GM12878 (cell line): ENCODE data around the gene CLBA1. TPM values are rescaled to one million over a fixed set of nuclear protein-coding genes. Genes with fewer than 3 reads are reported as not detected.
A peak's percentile ranks its signal among the peaks of the same experiment; 100 is the strongest.

Source experiments
- BHLHE40 ChIP-seq, 2 experiments: fragments of 450-650 bp in 1 of 2; IDR thresholded peaks; 2 replicates each; pipeline ENCODE4 v1.6.1; 2011 to 2017; ENCODE audit warnings: low read depth in 2 of 2, borderline replicate concordance in 1 of 2, improper control_type of control experiment in 1 of 2, low read length in 1 of 2, mild to moderate bottlenecking in 1 of 2
- CREB1 ChIP-seq: IDR thresholded peaks from 2 replicates; pipeline ENCODE4 v1.6.1; 2012; ENCODE audit warnings: low read depth, mild to moderate bottlenecking, inconsistent platforms
- CREM ChIP-seq: IDR thresholded peaks from 2 replicates; pipeline ENCODE4 v1.6.1; 2014; ENCODE audit warnings: antibody characterized with exemption, low read depth
- IKZF1 ChIP-seq: fragments of 450-650 bp; conservative IDR thresholded peaks from 2 replicates; pipeline ENCODE4 v1.6.1; 2017; ENCODE audit warnings: antibody characterized with exemption, mild to moderate bottlenecking
- LARP7 ChIP-seq: fragments of 450-650 bp; IDR thresholded peaks from 2 replicates; pipeline ENCODE4 v1.6.1; 2017; ENCODE audit warnings: mild to moderate bottlenecking
- MXI1 ChIP-seq: fragments of 150-350 bp; IDR thresholded peaks from 2 replicates; pipeline ENCODE4 v1.6.1; 2011; ENCODE audit warnings: low read depth, mild to moderate bottlenecking, inconsistent platforms, low read length, improper control_type of control experiment
- NFYB ChIP-seq: IDR thresholded peaks from 2 replicates; pipeline ENCODE4 v1.6.1; 2011; ENCODE audit warnings: low read depth, mild to moderate bottlenecking, low read length, improper control_type of control experiment, moderate library complexity; ENCODE audit not compliant: insufficient read depth
- NR2C1 ChIP-seq: fragments of 450-650 bp; IDR thresholded peaks from 2 replicates; pipeline ENCODE4 v1.6.1; 2017; ENCODE audit warnings: antibody characterized with exemption, mild to moderate bottlenecking, moderate library complexity
- NR2F1 ChIP-seq: fragments of 450-650 bp; conservative IDR thresholded peaks from 2 replicates; pipeline ENCODE4 v1.6.1; 2017; ENCODE audit warnings: mild to moderate bottlenecking
- POLR2A ChIP-seq: IDR thresholded peaks from 2 replicates; pipeline ENCODE4 v1.6.1; 2011; ENCODE audit warnings: low read depth, mild to moderate bottlenecking, low read length
- SP1 ChIP-seq: IDR thresholded peaks from one replicate; pipeline ENCODE4 v1.6.1; 2011; ENCODE audit warnings: low read depth, low read length
- TARDBP ChIP-seq: IDR thresholded peaks from 2 replicates; pipeline ENCODE4 v1.6.1; 2016; ENCODE audit warnings: borderline replicate concordance
- YY1 ChIP-seq: IDR thresholded peaks from 2 replicates; pipeline ENCODE4 v1.6.1; 2011; ENCODE audit warnings: low read depth, mild to moderate bottlenecking, low read length
- polyA plus RNA-seq, 11 experiments: library from polyadenylated mRNA; depleted of rRNA in 4 of 11; unstranded in 6 of 11; stranded (reverse) in 5 of 11; fragments of >200 nt; fragmentation: Nextera tagmentation in 4 of 11; fragmentation: Illumina TruSeq in 1 of 11; extraction: Ambion mirVana in 4 of 11; extraction: Trizol in 1 of 11; gene quantifications; 1 replicate in 1 of 11; 2 replicates in 10 of 11; pipeline versions ENCODE4 v1.2.1 to v1.2.3, GENCODE V29; 2011 to 2016; ENCODE audit warnings: inconsistent platforms in 2 of 11, missing spikeins in 2 of 11, low read depth in 1 of 11
- total RNA-seq, 4 experiments: library from RNA; depleted of rRNA in 3 of 4; stranded (reverse); fragments of >200 nt in 3 of 4; fragmentation: Illumina TruSeq in 1 of 4; extraction: Trizol in 1 of 4; gene quantifications; 2 replicates each; pipeline versions ENCODE4 v1.2.1 to v1.2.3, GENCODE V29; 2013 to 2021
- TF ChIP-seq, protein P1 (sequence below): fragments of 450-650 bp; IDR thresholded peaks from 2 replicates; pipeline ENCODE4 v1.6.1; 2017; ENCODE audit warnings: low read depth, mild to moderate bottlenecking, moderate library complexity
- TF ChIP-seq, protein P2 (sequence below): fragments of 450-650 bp; IDR thresholded peaks from 2 replicates; pipeline ENCODE4 v1.6.1; 2017; ENCODE audit warnings: mild to moderate bottlenecking, moderate library complexity

The CLBA1 gene
- total and polyA plus RNA-seq, 10 of the 15 experiments (the other 5 are each of a cell fraction or from before 2014, with no cell fraction given) = 0.07 to 1.1 (median 0.62) TPM; not detected in 1

DNA sequence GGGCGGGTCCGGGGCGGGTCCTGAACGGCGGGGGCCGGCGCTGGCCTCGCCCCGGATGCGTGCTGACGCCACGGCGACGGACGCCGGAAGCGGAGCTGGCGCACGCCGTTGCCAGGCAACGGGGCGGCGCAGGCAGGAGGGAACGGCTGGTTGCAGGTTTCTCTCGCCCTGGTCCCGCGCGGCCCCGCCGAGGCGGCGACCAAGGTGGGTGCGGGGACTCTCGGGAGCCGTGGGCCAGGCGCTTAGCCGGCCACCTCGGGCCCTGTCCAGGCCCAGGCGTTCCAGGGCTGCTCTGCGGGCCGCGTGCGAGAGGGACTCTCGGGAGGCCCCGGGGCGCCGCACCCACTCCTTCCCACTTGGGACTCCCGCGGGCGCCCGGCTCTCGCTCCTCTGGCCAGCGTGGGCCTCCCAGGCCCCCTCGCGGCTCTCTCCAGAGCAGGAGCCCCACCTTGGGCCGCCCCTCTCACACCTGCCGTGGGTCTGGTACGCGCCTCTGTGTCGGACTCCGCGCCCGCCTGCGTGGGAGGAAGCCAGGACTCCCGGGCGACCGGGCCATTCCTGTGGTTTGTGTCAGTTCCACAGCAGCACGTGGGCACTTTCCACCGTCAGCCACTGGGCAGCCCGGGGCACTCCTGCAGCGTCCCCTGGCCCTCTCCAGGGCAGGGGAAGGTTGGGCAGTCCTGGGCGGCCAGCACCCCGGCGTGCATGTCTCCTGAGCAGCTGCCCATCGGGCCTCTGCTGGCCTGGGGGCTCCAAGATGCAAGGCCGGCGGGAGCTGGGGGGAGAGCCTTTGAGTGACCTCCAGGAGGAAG lies at the start of gene CLBA1 (continued):
- TF ChIP-seq, protein P1, sequence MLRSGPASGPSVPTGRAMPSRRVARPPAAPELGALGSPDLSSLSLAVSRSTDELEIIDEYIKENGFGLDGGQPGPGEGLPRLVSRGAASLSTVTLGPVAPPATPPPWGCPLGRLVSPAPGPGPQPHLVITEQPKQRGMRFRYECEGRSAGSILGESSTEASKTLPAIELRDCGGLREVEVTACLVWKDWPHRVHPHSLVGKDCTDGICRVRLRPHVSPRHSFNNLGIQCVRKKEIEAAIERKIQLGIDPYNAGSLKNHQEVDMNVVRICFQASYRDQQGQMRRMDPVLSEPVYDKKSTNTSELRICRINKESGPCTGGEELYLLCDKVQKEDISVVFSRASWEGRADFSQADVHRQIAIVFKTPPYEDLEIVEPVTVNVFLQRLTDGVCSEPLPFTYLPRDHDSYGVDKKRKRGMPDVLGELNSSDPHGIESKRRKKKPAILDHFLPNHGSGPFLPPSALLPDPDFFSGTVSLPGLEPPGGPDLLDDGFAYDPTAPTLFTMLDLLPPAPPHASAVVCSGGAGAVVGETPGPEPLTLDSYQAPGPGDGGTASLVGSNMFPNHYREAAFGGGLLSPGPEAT = no peak
- TF ChIP-seq YY1 = 0 out of 2 replicates have a peak, but pooled peaks have one; percentile 14
- TF ChIP-seq TARDBP = no peak
- TF ChIP-seq BHLHE40 (IDR thresholded peaks at IDR 0.05; ENCODE audit: borderline replicate concordance in 1 of 2, low read depth in 2 of 2, low read length in 1 of 2) = peak in 1 of 2 experiments; percentile 64; a peak in 2 of 4 replicates
- TF ChIP-seq, protein P2, sequence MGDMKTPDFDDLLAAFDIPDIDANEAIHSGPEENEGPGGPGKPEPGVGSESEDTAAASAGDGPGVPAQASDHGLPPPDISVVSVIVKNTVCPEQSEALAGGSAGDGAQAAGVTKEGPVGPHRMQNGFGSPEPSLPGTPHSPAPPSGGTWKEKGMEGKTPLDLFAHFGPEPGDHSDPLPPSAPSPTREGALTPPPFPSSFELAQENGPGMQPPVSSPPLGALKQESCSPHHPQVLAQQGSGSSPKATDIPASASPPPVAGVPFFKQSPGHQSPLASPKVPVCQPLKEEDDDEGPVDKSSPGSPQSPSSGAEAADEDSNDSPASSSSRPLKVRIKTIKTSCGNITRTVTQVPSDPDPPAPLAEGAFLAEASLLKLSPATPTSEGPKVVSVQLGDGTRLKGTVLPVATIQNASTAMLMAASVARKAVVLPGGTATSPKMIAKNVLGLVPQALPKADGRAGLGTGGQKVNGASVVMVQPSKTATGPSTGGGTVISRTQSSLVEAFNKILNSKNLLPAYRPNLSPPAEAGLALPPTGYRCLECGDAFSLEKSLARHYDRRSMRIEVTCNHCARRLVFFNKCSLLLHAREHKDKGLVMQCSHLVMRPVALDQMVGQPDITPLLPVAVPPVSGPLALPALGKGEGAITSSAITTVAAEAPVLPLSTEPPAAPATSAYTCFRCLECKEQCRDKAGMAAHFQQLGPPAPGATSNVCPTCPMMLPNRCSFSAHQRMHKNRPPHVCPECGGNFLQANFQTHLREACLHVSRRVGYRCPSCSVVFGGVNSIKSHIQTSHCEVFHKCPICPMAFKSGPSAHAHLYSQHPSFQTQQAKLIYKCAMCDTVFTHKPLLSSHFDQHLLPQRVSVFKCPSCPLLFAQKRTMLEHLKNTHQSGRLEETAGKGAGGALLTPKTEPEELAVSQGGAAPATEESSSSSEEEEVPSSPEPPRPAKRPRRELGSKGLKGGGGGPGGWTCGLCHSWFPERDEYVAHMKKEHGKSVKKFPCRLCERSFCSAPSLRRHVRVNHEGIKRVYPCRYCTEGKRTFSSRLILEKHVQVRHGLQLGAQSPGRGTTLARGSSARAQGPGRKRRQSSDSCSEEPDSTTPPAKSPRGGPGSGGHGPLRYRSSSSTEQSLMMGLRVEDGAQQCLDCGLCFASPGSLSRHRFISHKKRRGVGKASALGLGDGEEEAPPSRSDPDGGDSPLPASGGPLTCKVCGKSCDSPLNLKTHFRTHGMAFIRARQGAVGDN = 0 out of 2 replicates have a peak, but pooled peaks have one; percentile 25
- TF ChIP-seq NR2C1 = peak; percentile 33; the same call in 1 of the 2 replicates
- peak; percentile 48; the same call in 1 of the 2 replicates for TF ChIP-seq CREM
- TF ChIP-seq IKZF1 = peak; percentile 60
- peak; percentile 62 for TF ChIP-seq SP1
- peak; percentile 88 for TF ChIP-seq CREB1
- TF ChIP-seq LARP7 = peak; percentile 68
- TF ChIP-seq POLR2A = 0 out of 2 replicates have a peak, but pooled peaks have one; percentile 44
- peak; percentile 88 for TF ChIP-seq MXI1
- peak; percentile 27; the same call in 1 of the 2 replicates for TF ChIP-seq NR2F1
- no peak for TF ChIP-seq NFYB
